CD4-positive, alpha-beta T cell (primary cell): Measurements from ENCODE around the gene TPP1. TPM values are rescaled to one million over a fixed set of nuclear protein-coding genes. Genes with fewer than 3 reads are reported as not detected.

Source experiments
- ATAC-seq: fragments of 200-7000 bp; cut with Tn5 transposase; one replicate; pipeline ENCODE4 v1.10.0; 2022; ENCODE audit warnings: mild to moderate bottlenecking; ENCODE audit not compliant: poor library complexity
- CTCF ChIA-PET: fragments of 350-600 bp; sonication (Branson Sonifier 250); formaldehyde crosslinking; loops from one replicate; lab custom pipeline; 2021; ENCODE audit warnings: antibody characterized with exemption, inconsistent platforms; lab: Charles Lee
- POLR2A ChIA-PET: fragments of 350-600 bp; sonication (Branson Sonifier 250); formaldehyde crosslinking; loops from one replicate; lab custom pipeline; 2021; ENCODE audit warnings: antibody characterized with exemption, inconsistent platforms; lab: Charles Lee
- DNase-seq, 14 experiments: peaks; one replicate each; pipeline ENCODE4 v3.0.0-alpha.2; 2013 to 2020; ENCODE audit warnings: mixed read lengths in 2 of 14
- H3K27ac ChIP-seq, 2 donors: one replicate each; pipeline versions ENCODE4 v1.5.1 to v1.7.0; 2013; ENCODE audit warnings: low read length in 2 of 2, low read depth in 1 of 2, mild to moderate bottlenecking in 1 of 2
- H3K27me3 ChIP-seq, 2 experiments: 1 replicate in 1 of 2; 2 replicates in 1 of 2; pipeline versions ENCODE4 v1.6.1 to v1.7.0; 2013; ENCODE audit warnings: low read length in 2 of 2, control low read depth in 1 of 2, mild to moderate bottlenecking in 1 of 2, moderate library complexity in 1 of 2; ENCODE audit not compliant: insufficient read depth in 2 of 2, control insufficient read depth in 1 of 2
- H3K36me3 ChIP-seq: one replicate; pipeline ENCODE4 v1.6.1; 2013; ENCODE audit warnings: low read length, control low read depth; ENCODE audit not compliant: insufficient read depth
- H3K4me1 ChIP-seq: one replicate; pipeline ENCODE4 v1.6.1; 2013; ENCODE audit warnings: low read length, control low read depth; ENCODE audit not compliant: insufficient read depth
- H3K4me3 ChIP-seq: one replicate; pipeline ENCODE4 v1.5.1; 2013; ENCODE audit warnings: mild to moderate bottlenecking, low read length, moderate library complexity
- H3K9me3 ChIP-seq, 2 experiments: 1 replicate in 1 of 2; 2 replicates in 1 of 2; pipeline versions ENCODE4 v1.6.1 to v1.7.0; 2013; ENCODE audit warnings: low read length in 2 of 2, mild to moderate bottlenecking in 2 of 2, control low read depth in 1 of 2, moderate library complexity in 1 of 2; ENCODE audit not compliant: control insufficient read depth in 1 of 2, insufficient read depth in 1 of 2
- H3K27ac Mint-ChIP-seq: one replicate; pipeline ENCODE4 v1.8.0; 2020; ENCODE audit warnings: mixed read lengths
- H3K27me3 Mint-ChIP-seq: one replicate; pipeline ENCODE4 v1.8.0; 2021; ENCODE audit warnings: mixed read lengths
- H3K36me3 Mint-ChIP-seq: one replicate; pipeline ENCODE4 v1.8.0; 2021; ENCODE audit warnings: low read depth, mixed read lengths
- H3K4me1 Mint-ChIP-seq: one replicate; pipeline ENCODE4 v1.8.0; 2021; ENCODE audit warnings: low read depth, mixed read lengths
- H3K4me3 Mint-ChIP-seq: one replicate; pipeline ENCODE4 v1.8.0; 2020; ENCODE audit warnings: mild to moderate bottlenecking, mixed read lengths
- H3K9me3 Mint-ChIP-seq: one replicate; pipeline ENCODE4 v1.8.0; 2020; ENCODE audit warnings: mixed read lengths
- intact Hi-C, 2 experiments: fragments of 100-400 bp; cut with DNase I in 1 of 2; cut with micrococcal nuclease in 1 of 2; formaldehyde crosslinking; loops; one replicate each; pipeline versions ENCODE4 v1.15.1 to v1.9.0; 2023 to 2025; cut with DNase I, micrococcal nuclease
- total RNA-seq, 174 experiments: library from RNA in 2 of 174; stranded (reverse) in 2 of 174; gene quantifications; one replicate each; pipeline ENCODE4 v1.2.3 and lab custom pipeline; 2021 to 2026
- TF ChIP-seq, protein P1 (sequence below): fragments of 200-600 bp; IDR thresholded peaks from one replicate; pipeline ENCODE4 v1.8.0; 2022; ENCODE audit warnings: antibody characterized with exemption, mild to moderate bottlenecking

The TPP1 gene
- total RNA-seq, 2 experiments from 2014 or later, result 29.7 to 34.4 TPM

DNA sequence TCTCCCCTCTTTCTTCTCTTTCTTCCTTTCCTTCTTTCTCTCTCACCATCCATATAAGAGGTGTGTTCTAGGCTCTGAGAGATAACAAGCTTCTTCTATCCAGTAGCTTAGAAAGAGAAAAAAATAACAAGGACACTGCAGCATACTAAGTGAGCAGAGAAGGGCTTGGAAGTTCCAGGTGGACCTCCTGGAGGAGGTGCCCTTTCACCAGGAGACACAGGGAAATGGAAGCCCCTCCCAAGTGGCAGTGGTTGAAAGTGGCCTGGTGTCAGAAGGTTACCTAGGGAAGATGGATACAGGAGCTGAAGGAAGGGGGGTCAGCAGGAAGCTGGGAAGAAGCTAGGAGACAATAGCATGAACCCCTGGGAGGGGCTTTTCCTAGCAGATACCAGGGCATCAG, 30.9 kb upstream of the TPP1 start:
- Mint-ChIP-seq H3K9me3 (no peaks in the 10 kb centered on the region), H3K27me3 (no peaks in the 10 kb centered on the region), H3K36me3 (no peaks in the 10 kb centered on the region), H3K4me1 (no peaks in the 10 kb centered on the region), H3K27ac (no peak overlapping the region), H3K4me3 (no peak overlapping the region)
- H3K4me1 ChIP-seq, result peaks cover 57% of the 10 kb centered on the region
- intact Hi-C loops, result no loop called here
- H3K9me3 ChIP-seq, result no peaks in the 10 kb centered on the region
- H3K27me3 ChIP-seq, result no peaks in the 10 kb centered on the region
- no peaks in the 10 kb centered on the region for H3K36me3 ChIP-seq
- TF ChIP-seq, protein P1, sequence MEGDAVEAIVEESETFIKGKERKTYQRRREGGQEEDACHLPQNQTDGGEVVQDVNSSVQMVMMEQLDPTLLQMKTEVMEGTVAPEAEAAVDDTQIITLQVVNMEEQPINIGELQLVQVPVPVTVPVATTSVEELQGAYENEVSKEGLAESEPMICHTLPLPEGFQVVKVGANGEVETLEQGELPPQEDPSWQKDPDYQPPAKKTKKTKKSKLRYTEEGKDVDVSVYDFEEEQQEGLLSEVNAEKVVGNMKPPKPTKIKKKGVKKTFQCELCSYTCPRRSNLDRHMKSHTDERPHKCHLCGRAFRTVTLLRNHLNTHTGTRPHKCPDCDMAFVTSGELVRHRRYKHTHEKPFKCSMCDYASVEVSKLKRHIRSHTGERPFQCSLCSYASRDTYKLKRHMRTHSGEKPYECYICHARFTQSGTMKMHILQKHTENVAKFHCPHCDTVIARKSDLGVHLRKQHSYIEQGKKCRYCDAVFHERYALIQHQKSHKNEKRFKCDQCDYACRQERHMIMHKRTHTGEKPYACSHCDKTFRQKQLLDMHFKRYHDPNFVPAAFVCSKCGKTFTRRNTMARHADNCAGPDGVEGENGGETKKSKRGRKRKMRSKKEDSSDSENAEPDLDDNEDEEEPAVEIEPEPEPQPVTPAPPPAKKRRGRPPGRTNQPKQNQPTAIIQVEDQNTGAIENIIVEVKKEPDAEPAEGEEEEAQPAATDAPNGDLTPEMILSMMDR, result no peak
- peak overlapping the region in 1 of 2 donors; percentile 5 for H3K27ac ChIP-seq
- ChIA-PET POLR2A (interaction anchor here (1.0 to 5.1 kb wide), 3 partner anchors 18 to 38 kb away, joined by 5 to 40 read pairs (median 6); partner anchors contain the start of genes MRPL17 and TAF10), CTCF (interaction anchor here (1.2 to 2.4 kb wide), 2 partner anchors 32 to 33 kb away, joined by 3 to 12 read pairs; partner anchors contain the start of gene MRPL17)
- no peak for ATAC-seq
- DNase-seq, result no peak
- H3K4me3 ChIP-seq, result no peak overlapping the region

DNA sequence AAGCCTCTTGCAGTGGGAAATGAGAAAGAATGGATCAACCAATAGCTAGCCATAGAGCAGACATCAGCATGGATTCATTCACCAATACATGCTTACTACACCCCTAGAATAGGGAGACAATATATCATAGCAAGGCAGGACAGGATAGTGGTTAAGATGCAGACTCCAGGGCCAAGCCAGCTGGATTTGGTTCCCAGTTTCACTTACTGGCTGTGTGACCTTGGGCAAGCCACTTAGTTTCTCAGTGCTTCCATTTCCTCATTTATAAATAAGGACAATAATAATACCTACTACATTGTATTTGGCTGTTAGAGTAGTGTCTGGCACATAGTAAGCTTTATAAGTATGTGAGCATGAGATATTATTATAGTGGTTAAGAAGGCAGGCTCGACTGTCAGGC, 29.3 kb upstream of the TPP1 start:
- intact Hi-C loops, result no loop called here

DNA sequence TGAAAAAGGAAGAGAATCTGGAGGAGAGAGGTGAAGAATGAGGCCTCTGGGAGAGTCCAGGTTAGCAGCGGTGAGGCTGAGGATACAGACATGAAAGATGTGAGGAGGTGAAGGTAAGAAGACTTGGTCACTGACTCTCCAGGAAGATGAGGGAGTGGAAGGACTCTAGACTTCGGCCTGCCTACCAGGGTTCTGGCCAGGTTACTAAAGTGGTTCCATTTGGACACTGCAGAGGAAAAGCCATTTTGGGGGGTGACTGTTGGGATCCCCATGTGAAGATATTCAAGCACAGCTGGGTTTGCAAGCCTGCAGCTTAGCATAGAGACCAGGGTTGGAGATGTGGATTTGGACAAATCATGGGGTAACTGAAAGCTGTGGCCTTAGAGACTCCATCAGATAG, 28.6 kb upstream of the TPP1 start:
- Histone ChIP-seq H3K9me3 (no peaks in the 10 kb centered on the region), H3K27me3 (no peaks in the 10 kb centered on the region), H3K36me3 (no peaks in the 10 kb centered on the region), H3K27ac (peak overlapping the region; percentile 72 to 76), H3K4me1 (peaks cover 52% of the 10 kb centered on the region), H3K4me3 (no peak overlapping the region)
- CTCF ChIA-PET, result interaction anchor here (1.7 kb wide), 1 partner anchor 20 kb away, joined by 5 read pairs; no protein-coding TSS in a partner anchor
- POLR2A ChIA-PET, result interaction anchor here (0.9 to 5.1 kb wide), 9 partner anchors 8 to 166 kb away, joined by 3 to 41 read pairs (median 8); partner anchors contain the start of genes ARFIP2, DCHS1, MRPL17 and TAF10
- Mint-ChIP-seq H3K36me3 (no peaks in the 10 kb centered on the region), H3K27me3 (no peaks in the 10 kb centered on the region), H3K4me3 (no peak overlapping the region), H3K27ac (no peak overlapping the region), H3K9me3 (no peaks in the 10 kb centered on the region), H3K4me1 (no peaks in the 10 kb centered on the region)
- TF ChIP-seq, protein P1, result no peak
- DNase-seq (no peak), ATAC-seq (no peak)
- intact Hi-C loops, result no loop called here

More for the DNA sequence above, 29.3 kb upstream of the TPP1 start:
- ChIA-PET POLR2A (interaction anchor here (0.9 to 5.1 kb wide), 3 partner anchors 29 to 36 kb away, joined by 3 to 40 read pairs (median 32); partner anchors contain the start of genes MRPL17, TAF10 and TPP1), CTCF (interaction anchor here (1.7 to 2.4 kb wide), 2 partner anchors 19 to 35 kb away, joined by 5 to 12 read pairs; partner anchors contain the start of gene MRPL17)
- no peak for ATAC-seq
- H3K27ac ChIP-seq, result no peak overlapping the region
- Mint-ChIP-seq H3K9me3 (no peaks in the 10 kb centered on the region), H3K27me3 (no peaks in the 10 kb centered on the region), H3K4me1 (no peaks in the 10 kb centered on the region), H3K27ac (no peak overlapping the region), H3K36me3 (no peaks in the 10 kb centered on the region), H3K4me3 (no peak overlapping the region)
- no peaks in the 10 kb centered on the region for H3K36me3 ChIP-seq
- H3K4me1 ChIP-seq, result peaks cover 54% of the 10 kb centered on the region
- H3K27me3 ChIP-seq, result no peaks in the 10 kb centered on the region
- TF ChIP-seq, protein P1, result no peak
- no peaks in the 10 kb centered on the region for H3K9me3 ChIP-seq
- DNase-seq, result peak in 1 of 14 experiments; percentile 18
- H3K4me3 ChIP-seq, result no peak overlapping the region
